ENCODE measurements around the gene MRPL23. TPM values are rescaled to one million over a fixed set of nuclear protein-coding genes. Genes with fewer than 3 reads are reported as not detected.

Gene MRPL23
- polyA plus RNA-seq, 1 donor (not counting 4 experiments of a cell fraction or from before 2014, with no cell fraction given): 68.2 TPM

GRCh38 chr11:1932681-1933080 lies 14.5 kb upstream of the MRPL23 start:
- H2AFZ ChIP-seq (ENCODE audit: control insufficient read depth, low read length): no peak overlapping the region
- H3K36me3 ChIP-seq (ENCODE audit: control insufficient read depth in 2 of 2, extremely low read depth in 1 of 2, insufficient read depth in 2 of 2, low read length in 2 of 2): no peaks in the 10 kb centered on the region
- DNase-seq (ENCODE audit: low read depth, low spot score) (no peak), FAIRE-seq (no peak)
- dilution Hi-C loops (cut with MboI; ENCODE audit: extremely low pct_ligation_motif_present, low sequenced_read_pairs): no loop called here
- no peak for TF ChIP-seq CTCF (optimal IDR thresholded peaks at IDR 0.05 in 1 of 3, IDR thresholded peaks at IDR 0.05 in 1 of 3, conservative IDR thresholded peaks at IDR 0.05 in 1 of 3; ENCODE audit: extremely low read depth in 1 of 3, insufficient read depth in 2 of 3, low read length in 3 of 3)
- no peak overlapping the region for H3K4me2 ChIP-seq (ENCODE audit: control insufficient read depth, extremely low read depth, insufficient read depth, low read depth, low read length)
- no peak overlapping the region for H3K4me3 ChIP-seq (ENCODE audit: control insufficient read depth in 2 of 3, extremely low read depth in 1 of 3, insufficient read depth in 2 of 3, low read depth in 1 of 3, low read length in 3 of 3)
- no peaks in the 10 kb centered on the region for H3K4me1 ChIP-seq (ENCODE audit: control insufficient read depth, extremely low read depth, insufficient read depth, low read length)
- no peak overlapping the region for H3K27ac ChIP-seq (ENCODE audit: control insufficient read depth, insufficient read depth, low read length)
- no peaks in the 10 kb centered on the region for H3K9me1 ChIP-seq (ENCODE audit: control insufficient read depth, extremely low read depth, insufficient read depth, low read length)
- no peaks in the 10 kb centered on the region for H3K79me2 ChIP-seq (ENCODE audit: control insufficient read depth, insufficient read depth, low read length)
- peaks cover 4% of the 10 kb centered on the region for H3K27me3 ChIP-seq (ENCODE audit: control insufficient read depth, extremely low read depth, insufficient read depth, low read length)
- H3K9me3 ChIP-seq (ENCODE audit: control insufficient read depth, low read depth, low read length): no peaks in the 10 kb centered on the region
- H4K20me1 ChIP-seq (ENCODE audit: control insufficient read depth, extremely low read depth, insufficient read depth, low read length): no peaks in the 10 kb centered on the region
- no peak overlapping the region for H3K9ac ChIP-seq (ENCODE audit: control insufficient read depth, extremely low read depth, insufficient read depth, low read length)

GRCh38 chr11:1933416-1934334 lies 13.5 kb upstream of the MRPL23 start:
- Histone ChIP-seq H3K9me1 (ENCODE audit: control insufficient read depth, extremely low read depth, insufficient read depth, low read length) (no peaks in the 10 kb centered on the region), H4K20me1 (ENCODE audit: control insufficient read depth, extremely low read depth, insufficient read depth, low read length) (no peaks in the 10 kb centered on the region), H3K9me3 (ENCODE audit: control insufficient read depth, low read depth, low read length) (no peaks in the 10 kb centered on the region), H3K4me2 (ENCODE audit: control insufficient read depth, extremely low read depth, insufficient read depth, low read depth, low read length) (no peak overlapping the region), H3K27me3 (ENCODE audit: control insufficient read depth, extremely low read depth, insufficient read depth, low read length) (peaks cover 2% of the 10 kb centered on the region), H3K4me1 (ENCODE audit: control insufficient read depth, extremely low read depth, insufficient read depth, low read length) (no peaks in the 10 kb centered on the region), H3K4me3 (ENCODE audit: control insufficient read depth in 2 of 3, extremely low read depth in 1 of 3, insufficient read depth in 2 of 3, low read depth in 1 of 3, low read length in 3 of 3) (no peak overlapping the region), H3K36me3 (ENCODE audit: control insufficient read depth in 2 of 2, extremely low read depth in 1 of 2, insufficient read depth in 2 of 2, low read length in 2 of 2) (no peaks in the 10 kb centered on the region), H2AFZ (ENCODE audit: control insufficient read depth, low read length) (no peak overlapping the region), H3K27ac (ENCODE audit: control insufficient read depth, insufficient read depth, low read length) (no peak overlapping the region), H3K79me2 (ENCODE audit: control insufficient read depth, insufficient read depth, low read length) (no peaks in the 10 kb centered on the region), H3K9ac (ENCODE audit: control insufficient read depth, extremely low read depth, insufficient read depth, low read length) (no peak overlapping the region)
- dilution Hi-C loops (cut with MboI; ENCODE audit: extremely low pct_ligation_motif_present, low sequenced_read_pairs): no loop called here
- TF ChIP-seq CTCF (optimal IDR thresholded peaks at IDR 0.05 in 1 of 3, IDR thresholded peaks at IDR 0.05 in 1 of 3, conservative IDR thresholded peaks at IDR 0.05 in 1 of 3; ENCODE audit: extremely low read depth in 1 of 3, insufficient read depth in 2 of 3, low read length in 3 of 3): no peak
- TF ChIP-seq EZH2 (IDR thresholded peaks at IDR 0.05; ENCODE audit: low read length): no peak
- DNase-seq (ENCODE audit: low read depth, low spot score): no peak
- FAIRE-seq: no peak

Data from keratinocyte (primary cell).